ENCODE measurements around the gene TNFRSF9. TPM values are rescaled to one million over a fixed set of nuclear protein-coding genes. Genes with fewer than 3 reads are reported as not detected.

Gene TNFRSF9
- total RNA-seq, 4 donors from 2014 or later, result 0.48 TPM; not detected in 3

- DNase-seq, result no peak
These were observed 30.4 kb upstream of the TNFRSF9 start for GRCh38 chr1:7971024-7971423.

GRCh38 chr1:7970246-7970645 lies 29.6 kb upstream of the TNFRSF9 start:
- DNase-seq, result no peak
- Histone ChIP-seq H3K36me3 (peaks cover 0 to 50% (median 21%) of the 10 kb centered on the region in 4 donors), H3K9me3 (no peaks in the 10 kb centered on the region), H3K27ac (no peak overlapping the region), H3K4me3 (no peak overlapping the region), H3K4me1 (peaks cover 0 to 9% (median 4%) of the 10 kb centered on the region in 4 donors), H3K27me3 (no peaks in the 10 kb centered on the region)
- intact Hi-C loops (cut with DNase I; ENCODE audit: low total_unique reads), result no loop called here
- WGBS, 2 donors (ENCODE audit: low coverage in 1 of 2), result 87 to 90% methylated on average over 2 of the region's 2 CpGs
- TF ChIP-seq CTCF (IDR thresholded peaks at IDR 0.05) (no peak), POLR2AphosphoS5 (IDR thresholded peaks at IDR 0.05) (no peak), EP300 (IDR thresholded peaks at IDR 0.05; ENCODE audit: low read depth) (no peak), POLR2A (IDR thresholded peaks at IDR 0.05) (no peak)
- in situ Hi-C loops (cut with MboI; ENCODE audit: low pct_ligation_motif_present in 1 of 4, low pct_unique_long_range_greater_than_20kb in 1 of 4, low sequenced_read_pairs in 3 of 4), result loop anchor here in 1 of 4 donors (10.0 kb wide), 1 partner anchor 345 kb away; the partner anchor contains the start of gene SLC45A1

More at GRCh38 chr1:7971024-7971423, 30.4 kb upstream of the TNFRSF9 start:
- in situ Hi-C loops (cut with MboI; ENCODE audit: low pct_ligation_motif_present in 1 of 4, low pct_unique_long_range_greater_than_20kb in 1 of 4, low sequenced_read_pairs in 3 of 4) (loop anchor here in 1 of 4 donors (10.0 kb wide), 1 partner anchor 344 kb away; the partner anchor contains the start of gene SLC45A1), intact Hi-C loops (cut with DNase I; ENCODE audit: low total_unique reads) (no loop called here)
- Histone ChIP-seq H3K9me3 (no peaks in the 10 kb centered on the region), H3K4me1 (peaks cover 0 to 9% (median 4%) of the 10 kb centered on the region in 4 donors), H3K36me3 (peaks cover 0 to 44% (median 17%) of the 10 kb centered on the region in 4 donors), H3K27me3 (no peaks in the 10 kb centered on the region), H3K27ac (no peak overlapping the region), H3K4me3 (no peak overlapping the region)
- no peak for TF ChIP-seq POLR2AphosphoS5 (IDR thresholded peaks at IDR 0.05)
- no peak for TF ChIP-seq EP300 (IDR thresholded peaks at IDR 0.05; ENCODE audit: low read depth)
- no peak for TF ChIP-seq POLR2A (IDR thresholded peaks at IDR 0.05)
- 90 to 91% methylated on average over 4 to 6 of the region's 6 CpGs for WGBS, 2 donors (ENCODE audit: low coverage in 1 of 2)

GRCh38 chr1:7967651-7968050 lies 27.0 kb upstream of the TNFRSF9 start:
- no peaks in the 10 kb centered on the region for H3K9me3 ChIP-seq
- no peak for TF ChIP-seq POLR2AphosphoS5 (IDR thresholded peaks at IDR 0.05)
- no peak for TF ChIP-seq EP300 (IDR thresholded peaks at IDR 0.05; ENCODE audit: low read depth)
- no peak for TF ChIP-seq CTCF (IDR thresholded peaks at IDR 0.05)
- TF ChIP-seq POLR2A (IDR thresholded peaks at IDR 0.05), result no peak
- no peak for DNase-seq
- H3K27ac ChIP-seq, result no peak overlapping the region
- no peaks in the 10 kb centered on the region for H3K27me3 ChIP-seq
- peaks cover 0 to 61% (median 25%) of the 10 kb centered on the region in 4 donors for H3K36me3 ChIP-seq
- in situ Hi-C loops (cut with MboI; ENCODE audit: low pct_ligation_motif_present in 1 of 4, low pct_unique_long_range_greater_than_20kb in 1 of 4, low sequenced_read_pairs in 3 of 4) (no loop called here), intact Hi-C loops (cut with DNase I; ENCODE audit: low total_unique reads) (no loop called here)
- no peak overlapping the region for H3K4me3 ChIP-seq
- 87 to 91% methylated on average over 4 of the region's 4 CpGs for WGBS, 2 donors (ENCODE audit: low coverage in 1 of 2)
- peaks cover 4 to 22% (median 8%) of the 10 kb centered on the region in 4 donors for H3K4me1 ChIP-seq

- peaks cover 8 to 26% (median 11%) of the 10 kb centered on the region in 4 donors for H3K4me1 ChIP-seq
- TF ChIP-seq EP300 (IDR thresholded peaks at IDR 0.05; ENCODE audit: low read depth) (no peak), CTCF (IDR thresholded peaks at IDR 0.05) (no peak), POLR2A (IDR thresholded peaks at IDR 0.05) (no peak), POLR2AphosphoS5 (IDR thresholded peaks at IDR 0.05) (no peak)
- WGBS, 2 donors (ENCODE audit: low coverage in 1 of 2), result 0 to 46% methylated on average over 1 of the region's 1 CpG
These were observed 26.6 kb upstream of the TNFRSF9 start for GRCh38 chr1:7967196-7967595.

More at GRCh38 chr1:7967196-7967595, 26.6 kb upstream of the TNFRSF9 start:
- DNase-seq, result no peak
- H3K36me3 ChIP-seq, result peaks cover 0 to 60% (median 24%) of the 10 kb centered on the region in 4 donors
- no peak overlapping the region for H3K4me3 ChIP-seq
- H3K9me3 ChIP-seq, result no peaks in the 10 kb centered on the region
- intact Hi-C loops (cut with DNase I; ENCODE audit: low total_unique reads) (no loop called here), in situ Hi-C loops (cut with MboI; ENCODE audit: low pct_ligation_motif_present in 1 of 4, low pct_unique_long_range_greater_than_20kb in 1 of 4, low sequenced_read_pairs in 3 of 4) (no loop called here)
- H3K27ac ChIP-seq, result no peak overlapping the region
- H3K27me3 ChIP-seq, result no peaks in the 10 kb centered on the region

All from transverse colon (tissue), 4 donors.